HG02885 (cell line): ENCODE results near the gene PLGRKT.
"Not testable (repeated sequence)": the region's sequence is repeated elsewhere in the genome, so short reads cannot be mapped to it uniquely, and the experiment has no call there.

Experiments used
- ATAC-seq: cut with Tn5 transposase; IDR thresholded peaks from one replicate; pipeline ENCODE4 v1.9.1; 2021; ENCODE audit warnings: mild to moderate bottlenecking; ENCODE audit not compliant: unreplicated experiment, poor library complexity

The PLGRKT gene

DNA sequence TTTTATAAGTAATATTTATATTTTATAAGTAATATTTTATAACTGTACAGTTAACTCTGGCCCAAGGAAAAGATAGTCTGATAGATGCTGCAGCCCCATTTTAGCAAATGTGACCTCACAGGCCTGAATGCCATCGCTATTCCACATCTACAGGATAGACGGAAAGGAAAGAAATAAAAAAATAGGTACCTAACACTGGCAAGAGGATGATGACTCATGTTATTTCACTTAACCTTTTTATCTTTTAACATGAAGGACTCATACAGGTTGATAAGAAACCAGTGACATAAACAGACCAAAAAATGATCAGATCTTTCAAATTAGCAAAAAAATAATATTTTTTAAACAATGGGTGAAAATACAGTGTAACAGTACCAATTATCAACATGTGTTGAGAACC, 15.3 kb upstream of the PLGRKT start:
- no peak for ATAC-seq

GRCh38 chr9:5452286-5452609, 14.5 kb upstream of the PLGRKT start:
- ATAC-seq: no peak

- ATAC-seq: peak; percentile 65
Measured at GRCh38 chr9:5450359-5451091, 12.8 kb upstream of the PLGRKT start, which contains the start of gene CD274. CD274 (plus strand) TSS chr9:5450542; CDS start chr9:5456114, 5,572 bp downstream.

DNA sequence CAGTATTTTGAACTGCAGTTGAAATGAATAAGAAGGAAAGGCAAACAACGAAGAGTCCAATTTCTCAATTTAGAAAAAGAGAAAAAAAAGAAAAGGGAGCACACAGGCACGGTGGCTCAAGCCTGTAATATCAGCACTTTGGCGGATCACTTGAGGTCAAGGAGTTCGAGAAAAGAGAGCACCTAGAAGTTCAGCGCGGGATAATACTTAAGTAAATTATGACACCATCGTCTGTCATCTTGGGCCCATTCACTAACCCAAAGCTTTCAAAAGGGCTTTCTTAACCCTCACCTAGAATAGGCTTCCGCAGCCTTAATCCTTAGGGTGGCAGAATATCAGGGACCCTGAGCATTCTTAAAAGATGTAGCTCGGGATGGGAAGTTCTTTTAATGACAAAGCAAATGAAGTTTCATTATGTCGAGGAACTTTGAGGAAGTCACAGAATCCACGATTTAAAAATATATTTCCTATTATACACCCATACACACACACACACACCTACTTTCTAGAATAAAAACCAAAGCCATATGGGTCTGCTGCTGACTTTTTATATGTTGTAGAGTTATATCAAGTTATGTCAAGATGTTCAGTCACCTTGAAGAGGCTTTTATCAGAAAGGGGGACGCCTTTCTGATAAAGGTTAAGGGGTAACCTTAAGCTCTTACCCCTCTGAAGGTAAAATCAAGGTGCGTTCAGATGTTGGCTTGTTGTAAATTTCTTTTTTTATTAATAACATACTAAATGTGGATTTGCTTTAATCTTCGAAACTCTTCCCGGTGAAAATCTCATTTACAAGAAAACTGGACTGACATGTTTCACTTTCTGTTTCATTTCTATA, 12.0 kb upstream of the PLGRKT start:
- ATAC-seq: no peak

DNA sequence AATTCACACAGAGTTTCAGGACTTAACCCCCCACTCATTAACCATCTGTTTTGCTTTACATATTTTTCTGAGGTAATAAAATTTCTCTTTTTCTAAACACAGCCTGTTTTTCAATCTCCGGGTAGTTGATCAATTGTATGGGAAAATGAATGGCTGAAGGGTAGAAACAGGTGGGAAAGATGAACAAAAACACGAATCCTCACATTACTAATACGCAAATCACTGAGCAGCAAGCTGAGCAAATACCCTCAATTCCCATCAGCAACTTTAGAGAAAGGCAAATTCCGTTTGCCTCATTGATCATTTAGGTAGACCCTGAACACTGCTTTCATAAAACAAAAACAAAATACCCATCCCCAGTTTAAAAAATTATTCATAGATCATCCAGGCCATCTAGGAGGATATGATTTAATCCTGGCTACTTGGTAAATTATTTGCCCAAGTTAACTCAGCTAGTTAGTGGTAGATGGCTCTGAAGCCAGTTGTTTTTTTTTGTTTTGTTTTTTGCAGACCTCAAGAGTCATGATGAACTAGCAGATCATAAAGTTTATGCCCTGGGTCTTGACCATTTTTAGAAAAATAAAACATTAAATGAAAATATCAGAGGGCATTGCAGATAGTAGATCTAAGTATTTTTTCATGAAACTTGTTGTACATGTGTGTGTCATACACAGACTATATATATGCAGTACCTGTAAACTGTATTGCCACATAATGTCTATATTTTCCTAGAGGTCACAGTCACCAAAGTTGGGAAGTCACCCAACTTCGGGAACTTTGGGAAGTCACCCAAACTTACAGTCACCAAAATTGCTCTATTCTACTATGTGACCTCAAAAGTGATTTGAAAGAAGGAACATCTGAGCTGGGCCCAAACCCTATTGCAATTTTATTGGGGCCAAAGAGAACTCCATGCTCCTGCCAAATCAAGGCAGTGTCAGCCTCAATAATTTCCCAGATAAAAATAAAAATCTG, 11.0 kb upstream of the PLGRKT start:
- ATAC-seq: no peak

- no peak for ATAC-seq
Measured at GRCh38 chr9:5448016-5448415, 10.3 kb upstream of the PLGRKT start.

GRCh38 chr9:5447337-5447736, 9.6 kb upstream of the PLGRKT start:
- no peak for ATAC-seq

DNA sequence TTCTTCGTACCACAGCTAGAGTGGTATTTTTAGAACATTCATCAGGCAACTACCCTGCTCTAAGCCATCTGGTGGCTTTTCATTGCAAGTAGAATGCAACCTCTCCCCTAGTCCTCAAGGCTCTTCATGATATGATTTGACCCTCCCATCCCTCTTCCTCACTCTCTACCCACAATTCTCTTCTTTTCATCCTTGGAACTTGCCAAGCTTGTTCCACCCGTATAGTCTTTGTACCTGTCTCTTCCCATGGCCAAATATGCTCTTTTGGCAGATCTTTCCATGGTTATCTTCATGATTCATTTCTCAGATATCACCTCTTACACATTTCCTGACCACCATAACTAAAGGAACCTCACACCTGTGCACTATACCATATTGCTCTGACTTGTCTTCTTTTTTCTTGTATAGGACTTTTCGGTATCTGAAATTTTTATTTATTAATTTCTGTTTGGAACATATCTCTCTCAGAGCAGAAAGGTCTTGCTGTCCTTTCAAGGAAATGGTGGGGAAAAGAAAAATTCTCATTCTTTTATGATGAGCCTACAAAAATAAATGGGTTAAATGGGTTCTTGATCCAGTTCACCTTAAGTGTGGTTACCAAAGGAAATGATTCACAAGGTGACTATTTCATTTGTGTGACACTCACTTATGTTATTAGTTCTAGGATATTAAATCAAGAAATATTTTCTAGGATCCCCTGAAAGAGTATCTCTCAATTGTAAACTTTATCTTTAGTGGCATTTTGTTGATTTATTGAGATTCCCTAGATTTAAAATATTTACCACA, 8.9 kb upstream of the PLGRKT start:
- no peak for ATAC-seq

DNA sequence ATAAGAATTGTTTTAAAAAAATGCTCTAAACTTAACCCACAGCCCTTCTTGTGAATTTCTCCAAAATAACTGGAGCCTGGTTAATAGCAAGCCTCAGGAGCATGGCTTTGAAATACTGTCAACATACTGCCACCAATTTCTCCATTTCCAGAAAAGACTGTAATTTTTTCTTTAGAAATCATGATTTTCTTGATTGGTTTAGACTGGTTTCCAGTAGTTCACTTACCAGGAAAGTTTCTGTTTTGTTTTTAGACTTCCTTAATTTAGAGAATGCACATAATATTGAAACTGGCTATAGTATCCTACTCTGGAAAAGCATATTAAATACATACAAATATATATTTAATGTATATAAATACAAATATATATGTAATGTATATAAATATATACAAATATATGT, 8.2 kb upstream of the PLGRKT start:
- ATAC-seq: no peak

GRCh38 chr9:5445096-5445495, 7.4 kb upstream of the PLGRKT start:
- ATAC-seq: not testable (repeated sequence)

DNA sequence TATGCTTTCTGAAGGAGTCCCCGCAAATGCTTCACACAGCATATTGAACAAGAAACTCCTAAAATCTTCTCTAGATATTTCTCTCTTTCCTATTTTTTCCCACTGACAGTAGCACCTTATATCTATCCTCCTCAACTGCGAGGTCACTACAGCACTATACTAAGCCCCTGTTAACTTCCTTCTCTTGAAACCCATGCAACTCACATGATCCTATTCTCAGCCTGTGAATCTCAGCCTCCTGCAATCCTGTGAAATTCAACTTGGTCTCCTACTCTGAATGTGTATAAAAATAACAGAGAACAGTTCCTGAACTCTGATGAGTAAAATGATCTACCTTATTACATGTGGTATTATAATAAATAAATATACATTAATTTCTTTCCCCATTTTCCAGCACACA, 6.1 kb upstream of the PLGRKT start:
- no peak for ATAC-seq

DNA sequence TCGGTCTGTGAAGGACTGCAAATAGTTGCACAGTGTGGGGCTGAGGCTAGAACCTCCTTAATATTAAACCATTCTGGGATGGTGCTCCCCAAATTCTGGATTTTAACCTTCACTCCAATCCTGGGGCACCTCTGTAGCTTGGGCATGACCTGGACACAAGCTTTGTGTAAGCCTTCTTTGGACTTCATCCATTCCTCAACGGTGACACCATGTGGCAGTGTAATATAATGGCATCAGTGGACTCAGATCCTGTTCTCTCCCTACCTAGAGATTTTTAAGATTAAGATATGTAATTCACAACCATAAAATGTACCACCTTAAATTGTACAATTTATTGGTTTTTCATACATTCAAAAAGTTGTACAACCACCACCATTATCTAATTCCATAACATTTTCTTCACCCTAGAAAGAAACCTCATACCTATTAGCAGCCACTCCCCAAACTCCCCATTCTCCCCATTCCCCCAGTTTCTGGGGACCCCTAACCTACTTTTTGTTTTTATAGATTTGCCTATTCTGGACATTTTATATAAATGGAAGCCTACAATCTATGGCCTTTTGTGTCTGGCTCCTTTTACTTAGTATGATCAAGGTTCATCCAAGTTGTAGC, 4.8 kb upstream of the PLGRKT start:
- no peak for ATAC-seq

DNA sequence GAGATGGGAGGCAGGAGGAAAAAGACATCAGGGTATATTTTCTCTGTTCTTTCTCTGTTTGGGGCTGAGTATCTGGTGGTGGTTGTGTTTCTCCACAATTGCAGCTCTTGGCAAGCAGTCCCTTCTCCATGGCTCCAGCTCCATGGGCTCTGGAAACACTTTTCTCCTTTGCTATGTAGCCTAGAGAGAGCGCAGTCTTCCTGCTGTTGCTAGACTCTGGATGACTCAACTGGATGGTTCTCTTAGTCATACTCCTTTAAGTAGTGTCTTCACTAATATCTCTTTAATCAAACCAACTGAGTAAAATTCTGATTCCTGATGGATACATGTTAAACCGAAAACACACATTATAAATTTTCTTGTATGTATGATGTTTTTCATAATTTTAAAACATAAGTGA, 3.3 kb upstream of the PLGRKT start:
- no peak for ATAC-seq

DNA sequence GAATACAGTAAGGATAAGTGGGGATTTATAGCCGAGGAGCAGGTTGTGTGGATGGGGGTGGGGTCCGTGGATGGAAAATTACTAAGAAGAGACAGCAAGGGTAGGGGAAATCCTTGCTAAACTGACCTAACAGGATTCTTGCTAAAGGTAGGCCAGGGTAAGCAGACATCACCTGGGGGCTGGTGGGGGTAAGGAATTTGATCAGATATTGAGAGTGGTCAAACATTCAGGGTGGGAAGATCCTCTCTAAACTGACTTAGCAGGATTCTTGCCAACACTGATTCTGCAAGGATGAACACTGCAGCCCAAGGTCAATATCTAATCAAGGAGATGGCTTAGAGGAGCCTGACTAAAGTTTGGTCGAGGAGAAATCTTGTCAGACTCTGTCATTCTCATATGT, 2.7 kb upstream of the PLGRKT start:
- no peak for ATAC-seq

DNA sequence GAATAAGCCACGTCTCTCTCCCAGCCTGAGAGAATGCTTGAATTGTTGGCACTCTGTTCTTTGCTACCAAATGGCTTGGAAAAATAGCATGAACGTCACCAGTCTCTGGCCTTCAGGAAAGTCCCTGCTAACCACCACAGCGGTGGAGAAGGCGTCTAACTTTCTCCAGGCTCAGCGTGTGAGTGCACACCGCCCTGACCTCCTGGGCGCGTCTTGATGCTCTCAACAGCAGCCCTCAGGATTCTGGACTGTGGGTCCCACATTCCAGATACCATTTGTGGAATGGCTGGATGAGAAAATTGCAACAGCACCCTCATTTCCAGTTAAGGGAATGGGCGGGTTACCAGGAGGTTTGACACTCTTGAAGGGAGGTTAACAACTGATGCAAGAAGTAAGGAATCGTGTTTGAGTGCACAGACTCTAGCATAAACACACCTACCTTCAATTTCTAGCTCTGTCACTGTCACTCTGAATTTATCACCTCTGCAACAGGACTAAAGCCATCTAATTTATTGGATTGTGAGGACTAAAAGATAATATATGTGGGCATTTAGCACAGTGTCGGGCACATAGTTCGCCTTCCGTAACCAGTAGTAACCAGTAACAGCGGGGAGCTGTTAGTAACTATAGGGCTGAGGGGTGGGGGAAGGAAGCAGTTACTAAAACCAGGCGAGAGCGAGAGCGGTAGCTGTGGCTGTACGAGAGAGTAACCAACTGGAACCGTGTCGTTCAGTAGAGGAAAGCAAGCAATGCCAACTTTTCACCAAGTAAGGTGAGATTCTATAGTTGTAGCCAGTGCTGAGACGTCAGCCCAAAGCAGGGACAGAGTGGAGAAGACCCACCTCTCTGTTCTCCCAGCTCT, 807 bp upstream of the PLGRKT start:
- peak; percentile 68 for ATAC-seq

- no peak for ATAC-seq
Measured at GRCh38 chr9:5436441-5436840, 1.3 kb downstream of the PLGRKT start.

DNA sequence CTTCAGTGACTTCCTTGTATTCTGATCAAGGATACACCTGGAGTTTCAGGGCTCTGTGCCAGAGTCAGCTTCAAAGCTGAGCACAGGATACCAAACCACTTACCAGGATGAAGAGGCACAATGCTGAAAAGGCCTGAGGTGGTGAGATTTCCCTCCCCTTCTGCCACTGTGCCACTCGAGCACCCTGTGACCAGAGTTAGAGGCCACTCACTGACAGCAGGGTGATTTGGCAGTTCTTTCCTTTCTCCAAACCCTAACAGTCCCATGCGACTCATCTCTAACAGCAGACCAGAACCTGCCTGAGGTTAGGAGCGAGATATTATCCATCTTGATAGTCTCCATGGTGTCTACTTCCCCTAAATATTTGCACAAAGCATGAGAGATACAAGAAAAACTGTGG, 1.8 kb downstream of the PLGRKT start:
- ATAC-seq: no peak
